Keratinocyte (primary cell): Measurements from ENCODE around the gene ABCA3. TPM values are rescaled to one million over a fixed set of nuclear protein-coding genes. Genes with fewer than 3 reads are reported as not detected.

Source experiments
- DNase-seq: peaks from one replicate; pipeline ENCODE4 v3.0.0-alpha.2; 2011; ENCODE audit warnings: low read depth, missing footprints, low spot score
- FAIRE-seq: peaks from 2 replicates; lab custom pipeline; 2011; peaks lifted over from hg19 to GRCh38; lab: Jason Lieb, UNC
- H2AFZ ChIP-seq: 2 replicates; pipeline ENCODE4 v1.6.0; 2012; ENCODE audit warnings: low read length, control low read depth, inconsistent platforms; ENCODE audit not compliant: control insufficient read depth
- H3K27ac ChIP-seq: 2 replicates; pipeline ENCODE4 v1.5.1; 2011; ENCODE audit warnings: low read length; ENCODE audit not compliant: control insufficient read depth, insufficient read depth
- H3K27me3 ChIP-seq: 3 replicates; pipeline ENCODE4 v1.6.0; 2011; ENCODE audit warnings: low read length; ENCODE audit not compliant: control insufficient read depth, insufficient read depth; ENCODE audit errors: extremely low read depth
- H3K36me3 ChIP-seq, 2 experiments: 2 replicates in 1 of 2; 3 replicates in 1 of 2; pipeline ENCODE4 v1.5.1; 2011; ENCODE audit warnings: low read length in 2 of 2, mild to moderate bottlenecking in 1 of 2; ENCODE audit not compliant: control insufficient read depth in 2 of 2, insufficient read depth in 2 of 2; ENCODE audit errors: extremely low read depth in 1 of 2
- H3K4me1 ChIP-seq: 3 replicates; pipeline ENCODE4 v1.5.1; 2011; ENCODE audit warnings: low read length; ENCODE audit not compliant: control insufficient read depth, insufficient read depth; ENCODE audit errors: extremely low read depth
- H3K4me2 ChIP-seq: 3 replicates; pipeline ENCODE4 v1.6.0; 2011; ENCODE audit warnings: low read depth, low read length; ENCODE audit not compliant: control insufficient read depth, insufficient read depth; ENCODE audit errors: extremely low read depth
- H3K4me3 ChIP-seq, 3 experiments: fragments of 200-600 bp in 1 of 3; sonication (generic) in 1 of 3; 2 replicates in 2 of 3; 3 replicates in 1 of 3; pipeline ENCODE4 v1.5.1; 2011 to 2016; ENCODE audit warnings: low read length in 3 of 3, mild to moderate bottlenecking in 3 of 3, control low read depth in 2 of 3, inconsistent platforms in 1 of 3, low read depth in 1 of 3, mixed read lengths in 1 of 3, mixed run types in 1 of 3, moderate library complexity in 1 of 3; ENCODE audit not compliant: control insufficient read depth in 2 of 3, insufficient read depth in 2 of 3; ENCODE audit errors: extremely low read depth in 1 of 3
- H3K79me2 ChIP-seq: 2 replicates; pipeline ENCODE4 v1.6.0; 2012; ENCODE audit warnings: low read length; ENCODE audit not compliant: control insufficient read depth, insufficient read depth
- H3K9ac ChIP-seq: 3 replicates; pipeline ENCODE4 v1.6.0; 2011; ENCODE audit warnings: low read length; ENCODE audit not compliant: control insufficient read depth, insufficient read depth; ENCODE audit errors: extremely low read depth
- H3K9me1 ChIP-seq: 3 replicates; pipeline ENCODE4 v1.6.0; 2011; ENCODE audit warnings: low read length; ENCODE audit not compliant: control insufficient read depth, insufficient read depth; ENCODE audit errors: extremely low read depth
- H3K9me3 ChIP-seq: 2 replicates; pipeline ENCODE4 v1.5.1; 2012; ENCODE audit warnings: low read depth, low read length; ENCODE audit not compliant: control insufficient read depth
- H4K20me1 ChIP-seq: 3 replicates; pipeline ENCODE4 v1.6.0; 2011; ENCODE audit warnings: low read length; ENCODE audit not compliant: control insufficient read depth, insufficient read depth; ENCODE audit errors: extremely low read depth
- CTCF ChIP-seq, 3 experiments: IDR thresholded peaks in 1 of 3; conservative IDR thresholded peaks in 1 of 3; optimal IDR thresholded peaks in 1 of 3; 2 replicates in 2 of 3; 3 replicates in 1 of 3; pipeline versions ENCODE3 to v1.5.1; 2011; ENCODE audit warnings: low read length in 3 of 3, mild to moderate bottlenecking in 3 of 3, moderate library complexity in 2 of 3, control low read depth in 1 of 3, inconsistent platforms in 1 of 3; ENCODE audit not compliant: insufficient read depth in 2 of 3; ENCODE audit errors: extremely low read depth in 1 of 3
- EZH2 ChIP-seq: IDR thresholded peaks from one replicate; pipeline ENCODE4 v1.6.1; 2012; ENCODE audit warnings: inconsistent platforms, mild to moderate bottlenecking, low read length, moderate library complexity
- dilution Hi-C: fragments of 300-500 bp; cut with MboI; formaldehyde crosslinking; loops from one replicate; pipeline ENCODE4 v1.7.0; 2020; ENCODE audit warnings: low sequenced_read_pairs; ENCODE audit not compliant: extremely low pct_ligation_motif_present
- polyA plus RNA-seq, 5 experiments: library from polyadenylated mRNA; depleted of rRNA in 3 of 5; stranded (reverse) in 3 of 5; stranded (forward) in 1 of 5; unstranded in 1 of 5; fragments of >200 nt; gene quantifications; 1 replicate in 1 of 5; 2 replicates in 3 of 5; 3 replicates in 1 of 5; pipeline versions ENCODE4 v1.2.1 to v1.2.3, GENCODE V29; 2011 to 2012; ENCODE audit warnings: missing spikeins in 2 of 5, low read depth in 1 of 5, low replicate concordance in 1 of 5

Gene ABCA3
- polyA plus RNA-seq, 1 donor (not counting 4 experiments of a cell fraction or from before 2014, with no cell fraction given), result 0.08 TPM

- DNase-seq (no peak), FAIRE-seq (no peak)
- no peaks in the 10 kb centered on the region for H3K4me1 ChIP-seq
- H3K27ac ChIP-seq, result no peak overlapping the region
- no peak overlapping the region for H3K4me3 ChIP-seq
- H3K9me3 ChIP-seq, result no peaks in the 10 kb centered on the region
- no peaks in the 10 kb centered on the region for H4K20me1 ChIP-seq
- H3K9me1 ChIP-seq, result no peaks in the 10 kb centered on the region
- no peak overlapping the region for H3K4me2 ChIP-seq
- H3K79me2 ChIP-seq, result no peaks in the 10 kb centered on the region
- no peak overlapping the region for H3K9ac ChIP-seq
- TF ChIP-seq CTCF (optimal IDR thresholded peaks at IDR 0.05 in 1 of 3, IDR thresholded peaks at IDR 0.05 in 1 of 3, conservative IDR thresholded peaks at IDR 0.05 in 1 of 3; ENCODE audit: extremely low read depth in 1 of 3, insufficient read depth in 2 of 3, low read length in 3 of 3), result no peak
- no peak for TF ChIP-seq EZH2
- dilution Hi-C loops, result no loop called here
- peaks cover 20% of the 10 kb centered on the region for H3K27me3 ChIP-seq
- H3K36me3 ChIP-seq, result no peaks in the 10 kb centered on the region
- H2AFZ ChIP-seq, result no peak overlapping the region
These were observed 15.3 kb downstream of the ABCA3 start for GRCh38 chr16:2325181-2325580.

DNA sequence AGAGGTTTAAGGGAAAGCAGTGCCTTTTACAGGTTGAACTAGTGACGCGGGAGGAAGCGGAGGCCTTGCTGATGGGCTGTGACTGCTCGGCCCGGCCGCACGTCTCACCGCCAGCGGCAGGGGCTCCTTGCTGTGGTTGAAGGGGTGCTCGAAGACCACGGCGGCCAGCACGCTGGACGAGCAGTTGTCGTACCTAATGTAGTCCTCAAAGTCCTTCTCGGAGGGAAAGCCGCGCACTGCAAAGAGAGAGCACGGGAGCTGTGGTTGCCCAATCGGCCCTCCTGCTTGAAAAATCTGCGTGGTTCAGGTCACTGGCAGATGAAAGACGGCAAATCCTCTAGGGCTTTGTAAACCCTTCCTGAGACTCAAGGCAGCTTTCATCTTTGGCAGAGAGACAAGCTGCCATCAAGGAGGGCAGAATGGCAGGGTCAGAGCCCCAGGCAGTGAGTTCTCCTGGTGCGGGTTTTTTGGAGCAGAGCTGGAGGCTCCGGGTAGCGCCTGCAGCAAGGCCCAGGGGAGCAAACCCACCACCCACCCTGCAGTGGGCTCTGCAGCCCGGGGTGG lies 16.1 kb downstream of the ABCA3 start:
- Histone ChIP-seq H3K4me1 (no peaks in the 10 kb centered on the region), H3K9me1 (no peaks in the 10 kb centered on the region), H2AFZ (no peak overlapping the region), H3K4me2 (no peak overlapping the region), H3K36me3 (no peaks in the 10 kb centered on the region), H3K27me3 (peaks cover 20% of the 10 kb centered on the region), H3K9ac (no peak overlapping the region), H3K27ac (no peak overlapping the region), H4K20me1 (no peaks in the 10 kb centered on the region), H3K9me3 (no peaks in the 10 kb centered on the region), H3K79me2 (no peaks in the 10 kb centered on the region), H3K4me3 (no peak overlapping the region)
- dilution Hi-C loops, result no loop called here
- no peak for TF ChIP-seq CTCF (optimal IDR thresholded peaks at IDR 0.05 in 1 of 3, IDR thresholded peaks at IDR 0.05 in 1 of 3, conservative IDR thresholded peaks at IDR 0.05 in 1 of 3; ENCODE audit: extremely low read depth in 1 of 3, insufficient read depth in 2 of 3, low read length in 3 of 3)
- TF ChIP-seq EZH2, result no peak
- no peak for FAIRE-seq
- DNase-seq, result no peak
